BLaER1 (cell line): ENCODE results near the gene GSTT4.
"Not testable (repeated sequence)": the region's sequence is repeated elsewhere in the genome, so short reads cannot be mapped to it uniquely, and the experiment has no call there.

Experiments
- H3K27ac ChIP-seq: shearing (Covaris generic); formaldehyde crosslinking; 2 replicates; pipeline ENCODE4 v1.8.1; 2022
- H3K27me3 ChIP-seq: shearing (Covaris generic); formaldehyde crosslinking; 2 replicates; pipeline ENCODE4 v1.8.1; 2022
- H3K36me3 ChIP-seq: shearing (Covaris generic); formaldehyde crosslinking; 2 replicates; pipeline ENCODE4 v1.8.1; 2022
- H3K4me1 ChIP-seq: shearing (Covaris generic); formaldehyde crosslinking; 2 replicates; pipeline ENCODE4 v1.8.1; 2022
- H3K4me2 ChIP-seq: shearing (Covaris generic); formaldehyde crosslinking; 2 replicates; pipeline ENCODE4 v1.8.1; 2022
- H3K4me3 ChIP-seq: shearing (Covaris generic); formaldehyde crosslinking; 2 replicates; pipeline ENCODE4 v1.8.1; 2022
- H3K9ac ChIP-seq: shearing (Covaris generic); formaldehyde crosslinking; 2 replicates; pipeline ENCODE4 v1.8.1; 2022
- H3K9me3 ChIP-seq: shearing (Covaris generic); formaldehyde crosslinking; 2 replicates; pipeline ENCODE4 v1.8.1; 2022
- H4K20me1 ChIP-seq: shearing (Covaris generic); formaldehyde crosslinking; 2 replicates; pipeline ENCODE4 v1.8.1; 2022

Gene GSTT4

GRCh38 chr22:23949764-23950163, 55.5 kb downstream of the GSTT4 start:
- H3K36me3 ChIP-seq, H3K27me3 ChIP-seq, H3K4me3 ChIP-seq, H3K4me2 ChIP-seq, H3K4me1 ChIP-seq, H3K27ac ChIP-seq, H3K9me3 ChIP-seq, H3K9ac ChIP-seq, H4K20me1 ChIP-seq: not testable (repeated sequence)
